BLaER1 treated with 17β-estradiol and CSF1 and Interleukin-3, amounts not matched to agents 10 nM and 100 nM (cell line): ENCODE results near the gene HOTAIR.

Source experiments
- H3K27ac ChIP-seq, 11 experiments: shearing (Covaris generic); formaldehyde crosslinking; 2 replicates each; pipeline ENCODE4 v1.8.1; 2022
- H3K27me3 ChIP-seq, 11 experiments: shearing (Covaris generic); formaldehyde crosslinking; 2 replicates each; pipeline ENCODE4 v1.8.1; 2022
- H3K36me3 ChIP-seq, 11 experiments: shearing (Covaris generic); formaldehyde crosslinking; 2 replicates each; pipeline ENCODE4 v1.8.1; 2022
- H3K4me1 ChIP-seq, 10 experiments: shearing (Covaris generic); formaldehyde crosslinking; 2 replicates each; pipeline ENCODE4 v1.8.1; 2022
- H3K4me2 ChIP-seq, 11 experiments: shearing (Covaris generic); formaldehyde crosslinking; 2 replicates each; pipeline ENCODE4 v1.8.1; 2022
- H3K4me3 ChIP-seq, 10 experiments: shearing (Covaris generic); formaldehyde crosslinking; 2 replicates each; pipeline ENCODE4 v1.8.1; 2022
- H3K9ac ChIP-seq, 11 experiments: shearing (Covaris generic); formaldehyde crosslinking; 2 replicates each; pipeline ENCODE4 v1.8.1; 2022
- H3K9me3 ChIP-seq, 11 experiments: shearing (Covaris generic); formaldehyde crosslinking; replicated peaks in 1 of 11; 2 replicates each; pipeline ENCODE4 v1.8.1; 2022
- H4K20me1 ChIP-seq, 11 experiments: shearing (Covaris generic); formaldehyde crosslinking; 2 replicates each; pipeline ENCODE4 v1.8.1; 2022
- Cebpa-rat ChIP-seq, 11 experiments: shearing (Covaris generic); IDR thresholded peaks; 2 replicates each; pipeline ENCODE4 v1.8.1; 2022

The HOTAIR gene

GRCh38 chr12:53993162-53994008 lies 18.6 kb upstream of the HOTAIR start:
- no peak for TF ChIP-seq Cebpa-rat (IDR thresholded peaks at IDR 0.05)
- no peak overlapping the region for H3K27ac ChIP-seq
- peaks cover 0 to 15% (median 0%) of the 10 kb centered on the region in 11 experiments; a peak in 3 of 22 replicates for H3K9me3 ChIP-seq
- H3K4me2 ChIP-seq: no peak overlapping the region
- H3K36me3 ChIP-seq: no peaks in the 10 kb centered on the region
- peaks cover 100% of the 10 kb centered on the region in 11 experiments for H3K27me3 ChIP-seq
- H3K9ac ChIP-seq: no peak overlapping the region
- no peak overlapping the region for H3K4me3 ChIP-seq
- H3K4me1 ChIP-seq: peaks cover 0 to 20% (median 6%) of the 10 kb centered on the region in 10 experiments; a peak in 8 of 20 replicates
- peaks cover 0 to 96% (median 86%) of the 10 kb centered on the region in 11 experiments; a peak in 17 of 22 replicates for H4K20me1 ChIP-seq

GRCh38 chr12:53992377-53992889 lies 17.7 kb upstream of the HOTAIR start:
- Histone ChIP-seq H3K4me1 (peaks cover 0 to 20% (median 6%) of the 10 kb centered on the region in 10 experiments; a peak in 8 of 20 replicates), H3K27ac (no peak overlapping the region), H3K4me2 (no peak overlapping the region), H3K36me3 (no peaks in the 10 kb centered on the region), H3K4me3 (no peak overlapping the region), H3K9ac (no peak overlapping the region), H4K20me1 (peaks cover 0 to 96% (median 86%) of the 10 kb centered on the region in 11 experiments; a peak in 17 of 22 replicates), H3K27me3 (peaks cover 100% of the 10 kb centered on the region in 11 experiments), H3K9me3 (peaks cover 0 to 15% (median 0%) of the 10 kb centered on the region in 11 experiments; a peak in 3 of 22 replicates)
- no peak for TF ChIP-seq Cebpa-rat (IDR thresholded peaks at IDR 0.05)

GRCh38 chr12:53991077-53991460 lies 16.3 kb upstream of the HOTAIR start:
- Histone ChIP-seq H3K27me3 (peaks cover 100% of the 10 kb centered on the region in 11 experiments), H3K4me2 (no peak overlapping the region), H3K36me3 (no peaks in the 10 kb centered on the region), H3K4me1 (peaks cover 0 to 17% (median 5%) of the 10 kb centered on the region in 10 experiments; a peak in 8 of 20 replicates), H3K27ac (no peak overlapping the region), H3K9ac (no peak overlapping the region), H3K4me3 (no peak overlapping the region), H4K20me1 (peaks cover 0 to 96% (median 86%) of the 10 kb centered on the region in 11 experiments; a peak in 17 of 22 replicates), H3K9me3 (peaks cover 0 to 25% (median 7%) of the 10 kb centered on the region in 11 experiments; a peak in 16 of 22 replicates)
- TF ChIP-seq Cebpa-rat (IDR thresholded peaks at IDR 0.05): no peak

GRCh38 chr12:53990311-53991076 lies 15.7 kb upstream of the HOTAIR start:
- Histone ChIP-seq H3K36me3 (no peaks in the 10 kb centered on the region), H3K4me3 (no peak overlapping the region), H3K9me3 (peaks cover 2 to 31% (median 13%) of the 10 kb centered on the region in 11 experiments; a peak in 20 of 22 replicates), H3K27me3 (peaks cover 100% of the 10 kb centered on the region in 11 experiments), H3K4me1 (peaks cover 0 to 15% (median 2%) of the 10 kb centered on the region in 10 experiments; a peak in 7 of 20 replicates), H3K4me2 (no peak overlapping the region), H3K9ac (no peak overlapping the region), H3K27ac (no peak overlapping the region), H4K20me1 (peaks cover 0 to 96% (median 89%) of the 10 kb centered on the region in 11 experiments; a peak in 17 of 22 replicates)
- no peak for TF ChIP-seq Cebpa-rat (IDR thresholded peaks at IDR 0.05)

- peaks cover 99 to 100% (median 100%) of the 10 kb centered on the region in 11 experiments for H3K27me3 ChIP-seq
- H3K4me3 ChIP-seq: no peak overlapping the region
- peaks cover 0 to 90% (median 84%) of the 10 kb centered on the region in 11 experiments; a peak in 17 of 22 replicates for H4K20me1 ChIP-seq
- H3K36me3 ChIP-seq: no peaks in the 10 kb centered on the region
- no peak overlapping the region for H3K27ac ChIP-seq
- no peak overlapping the region for H3K9ac ChIP-seq
- peaks cover 0 to 9% (median 0%) of the 10 kb centered on the region in 10 experiments; a peak in 2 of 20 replicates for H3K4me1 ChIP-seq
- H3K4me2 ChIP-seq: 0 out of 22 replicates have a peak overlapping the region, but pooled peaks of 2 of the 11 experiments have one; percentile 16 to 23
- H3K9me3 ChIP-seq: peaks cover 6 to 36% (median 19%) of the 10 kb centered on the region in 11 experiments; a peak in 20 of 22 replicates
- no peak for TF ChIP-seq Cebpa-rat (IDR thresholded peaks at IDR 0.05)
Measured at GRCh38 chr12:53989227-53990113, 14.7 kb upstream of the HOTAIR start.

GRCh38 chr12:53988541-53989226 lies 13.9 kb upstream of the HOTAIR start:
- Histone ChIP-seq H3K9me3 (peaks cover 6 to 37% (median 19%) of the 10 kb centered on the region in 11 experiments; a peak in 20 of 22 replicates), H3K4me3 (no peak overlapping the region), H3K27ac (no peak overlapping the region), H3K36me3 (no peaks in the 10 kb centered on the region), H3K27me3 (peaks cover 99 to 100% (median 100%) of the 10 kb centered on the region in 11 experiments), H3K4me1 (peaks cover 0 to 12% (median 0%) of the 10 kb centered on the region in 10 experiments; a peak in 4 of 20 replicates), H3K9ac (no peak overlapping the region), H3K4me2 (0 out of 22 replicates have a peak overlapping the region, but pooled peaks of 1 of the 11 experiments have one; percentile 23), H4K20me1 (peaks cover 0 to 89% (median 82%) of the 10 kb centered on the region in 11 experiments; a peak in 17 of 22 replicates)
- TF ChIP-seq Cebpa-rat (IDR thresholded peaks at IDR 0.05): no peak

GRCh38 chr12:53987787-53988230 lies 13.1 kb upstream of the HOTAIR start:
- no peak overlapping the region for H3K4me3 ChIP-seq
- peaks cover 99 to 100% (median 100%) of the 10 kb centered on the region in 11 experiments for H3K27me3 ChIP-seq
- no peak overlapping the region for H3K9ac ChIP-seq
- peaks cover 6 to 42% (median 24%) of the 10 kb centered on the region in 11 experiments; a peak in 20 of 22 replicates for H3K9me3 ChIP-seq
- peaks cover 0 to 89% (median 84%) of the 10 kb centered on the region in 11 experiments; a peak in 17 of 22 replicates for H4K20me1 ChIP-seq
- no peaks in the 10 kb centered on the region for H3K36me3 ChIP-seq
- peaks cover 0 to 17% (median 0%) of the 10 kb centered on the region in 10 experiments; a peak in 4 of 20 replicates for H3K4me1 ChIP-seq
- H3K27ac ChIP-seq: no peak overlapping the region
- no peak for TF ChIP-seq Cebpa-rat (IDR thresholded peaks at IDR 0.05)
- H3K4me2 ChIP-seq: no peak overlapping the region
